Stimulated activated naive CD8-positive, alpha-beta T cell treated with anti-CD3 and anti-CD28 coated beads, Interleukin-15, Interleukin-2, amounts not matched to agents 100 U/mL and 50 U/mL, for 24 hours (primary cell): Measurements from ENCODE around the gene SAPCD2.

Experiments used
- ATAC-seq: fragments of 150-1000 bp; cut with Tn5 transposase; one replicate; pipeline ENCODE4 v1.10.0; 2021
- DNase-seq: peaks from one replicate; pipeline ENCODE4 v3.0.0; 2021

SAPCD2 gene

DNA sequence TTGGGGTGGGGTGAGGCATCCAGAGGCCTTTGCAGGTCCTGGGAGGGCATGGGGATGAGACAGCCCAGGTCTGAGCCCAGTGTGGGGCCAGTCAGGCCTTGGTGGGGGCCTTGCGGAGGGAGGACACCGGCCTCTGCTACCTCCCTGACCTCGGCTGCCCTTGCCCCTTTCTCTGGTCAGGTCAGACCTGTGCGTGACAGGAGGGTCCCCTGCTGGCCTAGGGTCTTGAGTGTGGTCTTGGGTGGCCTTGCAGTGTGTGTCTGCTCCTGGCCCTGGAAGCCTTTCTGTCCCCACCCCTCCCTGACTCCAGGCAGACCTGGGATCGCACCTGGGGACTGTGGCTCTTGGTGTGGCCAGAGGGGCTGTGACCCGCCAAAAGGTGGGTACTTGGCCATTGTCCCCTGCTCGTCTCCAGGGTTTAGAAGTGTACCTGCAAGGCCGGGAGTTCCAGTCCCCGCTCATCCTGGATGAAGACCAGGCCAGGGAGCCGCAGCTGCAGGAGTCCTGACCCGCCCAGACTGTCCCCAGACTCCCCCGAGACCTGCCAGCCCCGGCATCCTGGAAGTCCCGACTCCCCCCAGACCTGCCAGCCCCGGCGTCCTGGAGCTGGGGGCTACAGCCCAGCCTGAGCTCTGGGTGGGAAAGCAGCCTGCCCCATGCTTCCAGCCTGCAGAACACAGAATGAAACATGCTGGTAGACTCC, 12.0 kb upstream of the SAPCD2 start:
- no peak for DNase-seq
- ATAC-seq, result no peak

DNA sequence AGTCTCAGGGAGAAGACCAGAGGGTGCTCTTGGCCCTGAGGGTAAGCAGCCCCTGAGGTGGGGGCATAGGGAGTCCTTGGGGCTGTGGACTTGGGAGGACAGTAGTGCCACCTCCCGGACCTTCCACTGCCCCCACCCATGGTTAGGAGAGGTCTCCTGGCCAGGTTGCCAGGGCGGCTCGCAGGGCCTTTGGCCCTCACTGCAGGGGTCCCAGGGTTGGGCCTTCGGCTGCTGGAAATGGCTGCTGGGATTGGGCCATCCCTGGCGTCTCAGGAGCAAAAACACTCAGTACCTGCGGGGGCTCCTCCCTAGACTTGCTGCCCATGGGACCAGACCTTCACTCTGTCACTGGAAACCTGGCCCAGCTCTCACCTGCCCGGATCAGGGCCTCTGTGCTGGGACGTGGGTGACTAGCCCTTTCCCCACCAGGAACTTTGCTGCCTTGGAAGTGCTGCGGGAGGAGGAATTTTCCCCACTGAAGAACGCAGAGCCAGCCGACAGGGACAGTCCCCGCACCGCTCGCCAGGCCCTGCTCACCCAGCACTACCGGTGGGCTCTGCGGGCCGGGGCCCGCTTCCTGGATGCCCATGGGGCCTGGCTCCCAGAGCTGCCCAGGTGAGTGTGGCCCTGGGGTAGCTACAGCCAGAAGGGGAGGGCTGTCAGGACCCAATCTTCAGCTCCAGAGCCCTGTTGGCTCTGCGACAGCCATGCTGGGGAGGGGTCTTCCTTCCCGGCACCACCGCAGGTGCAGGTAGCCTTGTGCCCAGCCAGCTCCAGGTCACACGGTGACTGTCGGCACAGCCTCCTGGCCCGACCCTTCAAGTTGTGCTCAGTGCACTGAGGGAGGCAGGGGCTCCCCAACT, 10.1 kb upstream of the SAPCD2 start:
- ATAC-seq (no peak), DNase-seq (no peak)

DNA sequence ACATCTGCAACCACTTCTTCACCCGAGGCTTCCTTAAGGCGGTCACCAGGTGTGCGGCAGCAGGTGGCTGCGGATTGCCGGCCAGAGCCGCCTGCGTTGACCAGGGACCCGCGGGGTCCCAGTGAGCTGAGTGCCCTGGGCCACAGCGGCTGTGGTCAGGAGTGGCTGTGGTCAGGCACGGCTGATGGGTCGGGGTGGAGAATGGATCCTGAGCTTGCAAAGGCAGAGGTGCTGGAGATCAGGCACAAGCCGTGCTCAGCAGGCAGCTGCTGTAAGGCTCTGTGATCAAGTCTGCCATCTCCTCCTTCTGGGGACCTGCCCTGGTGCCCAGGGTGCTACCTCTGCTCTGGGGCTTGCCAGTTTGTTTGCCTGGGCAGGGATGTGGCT, 9.0 kb upstream of the SAPCD2 start:
- DNase-seq, result no peak
- no peak for ATAC-seq

DNA sequence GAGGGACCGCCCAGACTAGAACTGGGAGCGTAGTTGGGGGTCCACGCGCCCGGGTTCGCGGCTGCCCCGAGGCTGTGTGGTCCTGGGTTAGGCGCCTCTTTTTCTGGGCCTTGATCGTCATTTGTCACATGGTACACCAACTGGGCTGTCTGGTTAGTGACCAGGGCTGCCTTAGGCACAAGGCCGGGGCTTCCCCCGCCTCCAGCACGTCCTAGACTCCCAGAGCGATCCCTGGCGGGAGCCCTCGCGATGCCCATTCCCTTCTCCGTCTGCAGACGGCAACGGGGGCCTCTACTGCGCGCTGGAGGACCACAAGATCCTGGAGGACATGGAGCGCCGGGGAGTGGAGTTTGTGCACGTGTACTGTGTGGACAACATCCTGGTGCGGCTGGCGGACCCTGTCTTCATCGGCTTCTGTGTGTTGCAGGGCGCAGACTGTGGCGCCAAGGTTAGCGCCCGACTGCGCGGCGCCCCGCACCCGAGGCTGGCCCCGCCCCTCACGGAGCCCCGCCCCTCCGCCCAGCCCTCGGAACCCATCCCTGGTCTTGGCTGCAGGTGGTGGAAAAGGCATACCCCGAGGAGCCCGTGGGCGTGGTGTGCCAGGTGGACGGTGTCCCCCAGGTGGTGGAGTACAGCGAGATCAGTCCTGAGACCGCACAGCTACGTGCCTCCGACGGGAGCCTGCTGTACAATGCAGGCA, 8.5 kb upstream of the SAPCD2 start:
- no peak for ATAC-seq
- no peak for DNase-seq

DNA sequence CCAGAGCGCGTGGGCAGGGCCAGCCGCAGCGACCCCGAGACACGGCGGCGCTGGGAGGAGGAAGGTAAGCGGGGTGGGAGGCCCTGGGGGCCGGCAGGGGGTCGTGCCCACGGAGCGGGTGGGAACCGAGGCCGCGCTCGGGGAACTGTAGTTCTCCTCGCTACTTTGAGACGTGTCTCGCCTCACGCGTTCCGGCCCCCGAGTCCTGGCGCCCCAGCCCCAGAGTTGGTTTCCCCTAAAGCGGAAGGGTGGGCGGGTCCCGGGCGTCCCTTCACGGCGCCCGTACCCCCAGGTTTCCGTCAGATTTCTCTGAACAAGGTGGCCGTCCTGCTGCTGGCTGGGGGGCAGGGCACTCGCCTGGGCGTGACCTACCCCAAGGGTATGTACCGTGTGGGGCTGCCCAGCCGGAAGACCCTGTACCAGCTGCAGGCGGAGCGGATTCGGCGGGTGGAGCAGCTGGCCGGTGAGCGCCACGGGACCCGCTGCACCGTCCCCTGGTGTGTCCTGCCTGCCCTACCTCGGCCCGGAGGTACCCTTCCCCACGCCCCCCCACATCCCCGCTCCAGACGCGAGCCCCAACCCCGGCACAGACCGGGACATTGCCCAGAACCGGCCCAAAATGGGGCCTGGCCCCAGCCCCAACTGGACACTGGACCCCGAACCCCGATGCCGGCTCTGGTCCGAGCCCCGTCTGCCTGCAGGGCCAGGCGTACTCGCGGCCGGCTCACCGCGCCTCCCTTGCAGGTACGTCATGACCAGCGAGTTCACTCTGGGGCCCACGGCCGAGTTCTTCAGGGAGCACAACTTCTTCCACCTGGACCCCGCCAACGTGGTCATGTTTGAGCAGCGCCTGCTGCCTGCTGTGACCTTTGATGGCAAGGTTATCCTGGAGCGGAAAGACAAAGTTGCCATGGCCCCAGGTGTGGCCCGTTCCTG, 7.7 kb upstream of the SAPCD2 start:
- ATAC-seq (peak; percentile 11), DNase-seq (peak; percentile 70)

DNA sequence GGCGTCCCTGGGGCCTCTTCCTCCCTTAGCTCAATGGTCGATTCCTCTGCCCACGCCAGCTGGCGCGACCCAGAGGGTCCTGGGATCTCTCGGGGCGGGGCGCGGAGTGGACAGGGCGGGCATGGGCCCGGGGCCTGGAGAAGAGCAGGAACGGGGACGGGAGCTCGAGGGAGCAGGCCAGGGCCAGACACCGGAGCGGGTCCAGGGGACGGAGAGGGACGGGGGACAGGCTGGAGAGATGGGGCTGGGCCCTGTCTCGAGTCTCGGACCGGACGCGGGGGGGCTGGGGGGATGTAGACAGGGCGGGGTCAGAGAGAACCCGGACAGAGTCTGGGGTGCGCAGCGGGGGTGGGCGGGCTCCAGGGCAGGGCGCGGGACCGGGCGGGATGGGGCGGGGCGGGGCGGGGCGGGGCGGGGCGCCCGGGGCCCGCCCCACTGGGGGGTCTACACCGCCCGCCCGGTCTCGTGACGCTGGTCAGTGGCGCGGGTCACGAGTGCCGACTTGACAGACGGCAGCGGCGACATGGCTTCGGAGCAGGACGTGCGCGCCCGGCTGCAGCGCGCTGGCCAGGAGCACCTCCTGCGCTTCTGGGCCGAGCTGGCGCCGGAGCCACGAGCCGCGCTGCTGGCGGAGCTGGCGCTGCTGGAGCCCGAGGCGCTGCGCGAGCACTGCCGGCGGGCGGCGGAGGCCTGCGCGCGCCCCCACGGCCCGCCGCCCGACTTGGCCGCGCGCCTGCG, 6.8 kb upstream of the SAPCD2 start, which contains the start of gene UAP1L1:
Gene UAP1L1, plus strand, starts transcription at position 508 of the 738 bp plus-strand sequence. Its CDS starts 16 bp downstream, at position 524.
- ATAC-seq, result peak; percentile 71
- DNase-seq, result peak; percentile 72

DNA sequence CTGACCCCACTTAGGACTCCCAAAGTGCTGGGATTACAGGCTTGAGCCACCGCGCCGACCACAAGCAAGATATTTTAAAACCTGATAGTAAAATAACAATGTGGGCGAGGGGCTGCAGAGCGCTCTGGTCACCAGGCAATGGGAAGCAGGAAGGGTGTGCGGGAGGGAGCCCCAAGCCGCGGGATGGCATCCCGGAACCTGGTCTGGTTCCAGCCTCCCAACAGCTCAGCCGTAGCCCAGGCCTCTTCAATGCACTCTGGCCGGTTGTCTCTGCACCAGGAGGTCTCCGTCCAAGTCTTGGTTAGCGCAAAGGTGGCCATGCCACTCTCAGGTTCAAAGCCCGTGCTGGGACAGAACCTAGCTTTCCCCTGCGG, 6.3 kb upstream of the SAPCD2 start:
- no peak for DNase-seq
- no peak for ATAC-seq

DNA sequence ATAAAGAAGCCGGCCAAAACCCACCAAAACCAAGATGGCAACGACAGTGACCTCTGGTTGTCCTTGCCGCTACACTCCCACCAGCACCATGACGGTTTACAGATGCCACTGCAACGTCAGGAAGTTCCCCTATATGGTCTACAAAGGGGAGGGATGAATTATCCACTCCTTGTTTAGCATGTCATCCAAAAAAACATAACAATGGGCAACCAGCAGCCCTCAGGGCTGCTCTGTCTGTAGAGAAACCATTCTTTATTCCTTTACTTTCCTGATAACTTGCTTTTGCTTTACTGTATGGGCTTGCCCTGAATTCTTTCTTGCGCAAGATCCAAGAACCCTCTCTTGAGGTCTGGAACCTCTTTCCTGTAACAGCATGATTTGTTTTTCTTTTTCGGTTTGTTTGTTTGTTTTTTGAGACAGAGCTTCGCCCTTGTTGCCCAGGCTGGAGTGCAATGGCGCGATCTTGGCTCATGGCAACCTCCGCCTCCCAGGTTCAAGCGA, 5.0 kb upstream of the SAPCD2 start:
- ATAC-seq, result no peak
- DNase-seq, result no peak

DNA sequence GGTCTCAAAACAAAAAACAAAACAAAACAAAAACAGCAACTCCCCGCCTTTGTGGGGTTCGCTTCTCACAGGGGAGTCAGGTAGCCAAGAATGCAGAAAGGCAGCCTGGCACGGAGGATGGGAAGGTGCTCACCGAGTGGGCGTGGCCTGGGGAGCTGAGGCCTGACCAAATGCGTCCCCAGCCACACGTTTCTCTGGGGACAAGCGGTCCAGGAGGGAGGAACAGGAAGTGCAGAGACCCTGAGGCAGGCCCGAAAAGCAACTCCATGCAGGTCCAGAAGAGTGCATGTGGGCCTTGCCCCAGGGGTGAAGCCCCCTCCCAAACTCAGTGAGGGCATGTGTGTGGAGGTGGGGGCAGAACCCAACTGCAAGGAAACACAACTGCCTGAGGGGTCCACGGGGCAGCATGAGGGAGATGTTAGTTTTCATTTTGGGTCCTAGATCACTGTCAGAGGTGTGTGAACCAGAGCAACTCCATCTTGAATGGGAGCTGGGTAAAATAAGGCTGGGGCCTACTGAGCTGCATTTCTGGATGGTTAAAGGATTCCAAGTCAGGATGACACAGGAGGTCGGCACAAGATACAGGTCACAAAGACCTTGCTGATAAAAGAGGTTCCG, 4.4 kb upstream of the SAPCD2 start:
- no peak for ATAC-seq
- no peak for DNase-seq

DNA sequence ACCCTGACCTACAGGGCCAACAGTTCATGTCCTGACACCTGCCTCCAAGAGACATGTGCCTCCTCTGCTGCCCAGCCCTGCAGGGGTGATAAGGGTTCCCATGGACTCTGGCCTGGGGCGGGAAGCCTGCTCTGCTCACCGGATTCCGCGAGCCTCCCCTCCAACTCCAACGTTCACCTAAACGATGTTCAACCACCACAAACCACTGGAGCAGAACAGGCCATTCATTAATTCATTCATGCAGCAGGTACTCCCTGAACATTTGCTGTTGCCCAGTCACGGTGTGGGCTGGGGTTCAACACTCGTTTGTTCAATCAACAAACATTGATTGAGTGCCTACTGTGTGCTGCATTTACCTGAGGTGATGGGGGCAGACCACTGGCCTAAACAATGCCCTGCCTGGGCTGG, 3.6 kb upstream of the SAPCD2 start:
- DNase-seq, result no peak
- no peak for ATAC-seq

DNA sequence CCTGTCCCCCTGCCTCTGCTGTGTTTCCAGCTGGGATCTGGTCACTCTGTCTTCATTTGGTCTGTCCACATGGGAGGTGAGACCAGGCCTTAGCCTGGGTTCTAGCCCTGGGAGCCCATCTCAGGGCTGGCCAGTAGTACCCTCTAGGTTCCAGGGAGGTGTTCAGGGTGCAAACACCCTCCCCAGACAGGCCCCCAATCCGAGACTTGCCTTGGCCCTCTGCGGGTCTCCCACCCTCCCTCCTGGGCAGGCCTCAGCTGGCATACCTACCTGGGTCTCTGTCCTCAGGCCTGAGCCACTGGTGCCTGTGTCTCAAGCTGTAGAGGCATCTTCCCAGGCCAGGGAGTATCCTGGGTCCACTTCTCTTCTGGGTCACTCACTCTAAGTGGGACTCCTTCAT, 925 bp upstream of the SAPCD2 start:
- ATAC-seq (no peak), DNase-seq (no peak)

DNA sequence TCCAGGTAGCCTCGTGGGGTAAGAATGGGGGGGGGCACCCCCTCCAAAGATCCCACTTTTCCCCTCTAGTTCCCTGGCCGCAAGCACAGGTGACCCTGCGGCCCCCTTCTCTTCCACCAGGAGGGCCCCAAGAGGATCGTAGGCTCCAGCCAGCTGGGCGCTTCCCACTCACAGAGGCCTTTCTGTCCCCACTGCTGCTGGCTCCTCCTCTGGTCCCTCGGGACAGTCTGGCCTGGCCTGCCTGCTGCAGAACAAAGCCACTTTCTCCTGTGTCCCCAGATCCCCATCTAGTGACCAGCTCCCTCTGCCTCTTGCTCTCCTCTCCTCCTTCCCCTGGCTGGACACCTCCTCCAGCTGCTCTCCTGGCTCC, 534 bp upstream of the SAPCD2 start:
- no peak for ATAC-seq
- DNase-seq, result no peak

DNA sequence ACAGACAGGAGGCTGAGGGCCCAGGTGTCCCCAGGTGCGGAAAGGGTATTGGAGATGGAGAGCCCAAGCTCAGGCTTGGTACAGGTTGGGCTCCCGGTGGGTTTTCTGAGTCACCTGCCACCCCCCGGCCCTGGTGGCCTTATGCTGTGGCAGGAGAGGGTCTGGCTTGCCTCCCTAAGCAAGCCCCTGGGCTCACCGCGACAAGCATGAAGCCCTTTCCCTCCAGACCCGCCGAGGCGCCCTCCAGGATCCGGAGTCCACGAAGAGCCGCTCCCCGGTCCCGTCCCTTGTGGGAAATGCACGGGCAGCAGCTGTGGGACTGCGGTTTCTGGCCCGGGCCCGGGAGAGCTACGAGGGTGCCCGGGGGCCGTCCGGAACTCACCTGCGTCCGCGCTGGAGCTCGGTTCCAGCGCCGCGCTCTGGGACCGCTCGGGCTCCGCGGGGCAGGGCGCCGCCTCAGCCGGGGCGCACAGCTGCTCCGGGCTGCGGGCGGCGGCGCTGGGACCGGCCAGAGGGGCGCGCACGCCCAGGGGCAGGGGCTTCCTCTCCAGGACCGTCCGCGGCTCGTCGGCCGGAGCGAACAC, 757 bp downstream of the SAPCD2 start:
- ATAC-seq (no peak), DNase-seq (no peak)

DNA sequence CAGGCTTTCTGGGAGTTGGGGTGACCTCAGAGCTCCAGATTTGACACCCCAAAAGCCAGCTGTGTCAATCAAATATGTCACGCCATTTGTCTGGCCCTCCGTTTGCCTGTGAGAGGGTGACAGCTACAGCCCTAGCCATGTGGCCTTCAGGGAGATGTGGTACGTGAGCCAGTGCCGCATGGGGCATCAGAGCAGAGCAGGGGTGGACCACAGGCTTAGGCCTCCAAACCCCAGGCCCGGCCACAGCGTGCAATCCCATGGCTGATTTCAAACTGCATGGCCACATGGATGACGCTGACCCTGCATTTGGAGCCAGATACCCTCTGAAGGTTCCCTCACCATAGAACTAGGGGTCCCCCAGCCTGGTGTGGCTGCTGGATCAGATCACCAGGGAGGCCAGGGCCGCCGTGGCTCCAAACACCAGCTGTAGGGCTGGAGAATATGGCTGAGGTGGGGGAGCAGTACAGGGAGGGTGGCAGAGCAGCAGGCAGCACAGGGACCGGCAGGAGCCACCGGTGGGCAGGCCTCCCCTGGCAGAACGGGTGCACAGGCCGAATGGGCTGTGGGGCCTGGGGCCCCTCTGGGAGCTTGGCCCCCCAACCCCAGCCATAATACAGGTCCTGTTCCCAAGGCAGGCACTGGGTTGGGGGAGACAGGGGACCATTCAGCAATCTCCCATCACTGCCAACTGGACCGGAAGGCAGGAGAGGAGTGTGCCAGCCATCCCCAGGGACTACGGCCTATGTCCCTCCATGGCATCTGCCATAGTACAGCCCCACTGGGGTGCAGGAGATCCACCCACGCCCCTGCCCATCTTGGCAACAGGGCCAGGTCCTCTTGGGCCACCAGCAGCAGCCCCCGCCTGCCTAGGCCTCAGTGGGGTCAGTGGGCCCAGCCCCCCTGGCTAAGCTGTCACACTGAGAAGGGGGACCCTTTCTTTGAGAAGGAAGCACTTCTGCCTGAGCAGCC, 1.5 kb downstream of the SAPCD2 start:
- ATAC-seq (no peak), DNase-seq (no peak)

DNA sequence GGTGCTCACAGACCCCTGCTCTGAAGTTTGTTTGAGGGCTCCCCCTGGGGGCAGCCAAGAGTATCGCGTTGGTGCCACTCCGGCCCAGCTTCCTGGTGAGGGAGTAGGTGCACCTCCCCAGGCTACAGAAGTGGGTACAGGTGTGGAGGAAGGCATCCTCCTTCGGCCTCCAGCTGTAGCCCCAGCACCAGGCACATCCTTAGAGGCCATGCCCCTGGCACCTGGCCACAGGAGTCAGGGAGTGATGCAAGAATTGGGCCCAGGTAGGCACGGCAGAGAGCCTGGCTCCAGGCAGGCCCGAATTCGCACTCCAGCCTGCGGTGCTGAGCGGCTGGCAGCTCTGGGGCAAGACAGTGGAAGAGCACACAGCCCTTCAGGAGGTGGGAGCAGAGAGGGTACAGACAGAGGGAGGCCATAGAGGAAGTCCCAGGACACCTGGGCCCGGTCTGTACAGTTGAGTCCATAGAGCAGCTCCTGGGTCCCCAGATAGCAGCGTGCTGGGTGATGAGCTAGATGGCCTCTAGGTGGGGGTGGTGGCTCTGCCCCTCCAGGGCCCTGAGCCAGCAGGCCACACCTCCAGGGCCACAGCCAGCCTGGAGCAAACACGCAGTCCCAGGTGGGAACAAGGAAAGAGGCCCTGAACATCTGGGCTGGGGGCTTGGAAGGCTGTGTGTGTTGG, 2.4 kb downstream of the SAPCD2 start:
- ATAC-seq, result peak; percentile 57

DNA sequence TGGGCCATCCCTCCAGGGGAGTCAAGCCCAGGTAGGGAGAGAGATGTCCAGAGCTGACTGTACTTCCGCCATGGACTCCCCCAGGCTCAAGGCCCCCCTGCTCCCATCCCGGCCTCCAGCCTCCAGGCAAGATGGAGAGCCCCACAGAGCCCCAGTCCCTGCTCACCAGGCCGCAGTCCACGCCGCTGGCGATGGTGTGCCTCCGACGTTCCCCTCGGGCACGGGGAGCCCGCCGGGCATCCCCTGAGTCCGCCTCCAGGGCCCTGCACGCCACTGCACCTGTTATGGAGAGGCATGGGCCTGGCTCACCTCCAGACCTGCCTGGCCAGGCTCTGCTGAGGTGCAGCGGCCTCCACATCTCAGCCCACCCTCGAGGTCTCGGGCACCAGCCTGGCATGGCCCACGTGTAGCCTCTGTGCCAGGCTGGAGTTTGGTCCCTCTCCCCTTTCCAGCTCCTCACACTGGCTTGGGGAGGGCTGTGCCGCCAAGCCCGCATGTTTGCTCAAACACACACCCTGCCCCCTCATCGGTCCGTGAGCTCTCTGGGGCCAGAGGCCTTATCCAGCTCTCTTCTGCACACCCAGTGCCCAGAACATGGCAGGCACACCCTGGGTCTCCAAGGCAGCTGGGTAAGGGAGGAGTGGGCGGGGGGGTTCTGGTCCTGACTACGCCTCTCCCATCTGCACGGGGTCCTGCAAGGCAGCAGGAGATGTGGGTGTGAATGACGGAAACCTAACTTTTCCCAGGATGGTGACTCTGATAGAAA, 4.1 kb downstream of the SAPCD2 start:
- DNase-seq, result no peak
- no peak for ATAC-seq

More for the DNA sequence above, 2.4 kb downstream of the SAPCD2 start:
- DNase-seq, result peak; percentile 89

DNA sequence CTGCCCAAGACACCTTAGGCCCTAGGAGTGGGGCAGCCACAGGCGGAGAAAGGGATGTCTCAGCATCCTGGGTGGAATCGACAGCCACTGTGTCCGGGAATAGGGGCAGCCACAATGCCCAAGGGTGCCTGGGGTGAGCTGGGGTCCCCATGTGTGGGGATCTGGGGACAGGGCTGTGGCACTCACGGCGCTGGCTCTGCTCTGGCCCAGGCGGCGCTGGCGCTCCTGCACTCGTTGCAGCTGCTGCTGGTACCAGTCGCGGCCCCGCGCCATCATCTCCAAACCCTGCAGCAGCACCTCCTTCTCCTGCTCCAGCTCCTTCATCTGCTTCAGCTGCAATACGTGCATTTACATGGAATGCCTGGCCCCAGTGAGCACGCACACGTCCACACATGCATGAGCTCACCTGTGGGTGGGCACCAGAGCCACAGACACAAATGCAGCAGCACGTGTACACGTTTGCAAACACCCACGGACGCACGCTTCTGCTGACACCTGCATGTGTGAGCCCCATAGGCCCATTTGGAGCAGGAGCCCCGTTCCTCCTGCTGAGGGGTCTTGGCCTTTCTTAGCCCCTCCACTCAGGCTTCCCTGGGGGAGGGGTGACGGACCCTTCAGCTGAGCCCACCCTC, 4.9 kb downstream of the SAPCD2 start:
- ATAC-seq, result no peak
- DNase-seq, result no peak
